Activated B cell treated with CpG ODN at 0.5 μM for 24 hours (primary cell): ENCODE data around the gene CREBL2. TPM values are rescaled to one million over a fixed set of nuclear protein-coding genes. Genes with fewer than 3 reads are reported as not detected.

ENCODE experiments used
- ATAC-seq: fragments of 200-7000 bp; cut with Tn5 transposase; one replicate; pipeline ENCODE4 v1.10.0; 2021; ENCODE audit warnings: low read depth, mild to moderate bottlenecking, moderate library complexity
- CTCF ChIA-PET: fragments of 350-600 bp; sonication (Branson Sonifier 250); formaldehyde crosslinking; loops from one replicate; lab custom pipeline; 2021; ENCODE audit warnings: antibody characterized with exemption; lab: Charles Lee
- POLR2A ChIA-PET: fragments of 350-600 bp; sonication (Branson Sonifier 250); formaldehyde crosslinking; loops from one replicate; lab custom pipeline; 2021; ENCODE audit warnings: antibody characterized with exemption; lab: Charles Lee
- DNase-seq: peaks from one replicate; pipeline ENCODE4 v3.0.0; 2022
- H3K27ac Mint-ChIP-seq: one replicate; pipeline ENCODE4 v1.8.0; 2020; ENCODE audit warnings: mixed read lengths
- H3K27me3 Mint-ChIP-seq: one replicate; pipeline ENCODE4 v1.8.0; 2021; ENCODE audit warnings: mixed read lengths
- H3K36me3 Mint-ChIP-seq: one replicate; pipeline ENCODE4 v1.8.0; 2021; ENCODE audit warnings: low read depth, mixed read lengths
- H3K4me1 Mint-ChIP-seq: one replicate; pipeline ENCODE4 v1.8.0; 2021; ENCODE audit warnings: mixed read lengths
- H3K4me3 Mint-ChIP-seq: one replicate; pipeline ENCODE4 v1.8.0; 2020; ENCODE audit warnings: mild to moderate bottlenecking, mixed read lengths
- H3K9me3 Mint-ChIP-seq: one replicate; pipeline ENCODE4 v1.8.0; 2020; ENCODE audit warnings: mixed read lengths
- intact Hi-C: fragments of 100-400 bp; cut with micrococcal nuclease; formaldehyde crosslinking; loops from one replicate; pipeline ENCODE4 v1.15.1; 2024
- total RNA-seq: library from RNA; stranded (reverse); gene quantifications from 2 replicates; pipeline ENCODE4 v1.2.3, GENCODE V29; 2022
- TF ChIP-seq, protein P1 (sequence below): fragments of 200-600 bp; IDR thresholded peaks from one replicate; pipeline ENCODE4 v1.8.0; 2022; ENCODE audit warnings: antibody characterized with exemption, mild to moderate bottlenecking

Gene CREBL2
- total RNA-seq, 1 donor from 2014 or later = 10.1 TPM

- POLR2A ChIA-PET = no interaction called here
- DNase-seq (no peak), ATAC-seq (no peak)
- Mint-ChIP-seq H3K27me3 (no peaks in the 10 kb centered on the region), H3K36me3 (peaks cover 17% of the 10 kb centered on the region), H3K4me1 (peaks cover 21% of the 10 kb centered on the region), H3K4me3 (no peak overlapping the region), H3K9me3 (peaks cover 3% of the 10 kb centered on the region), H3K27ac (no peak overlapping the region)
- CTCF ChIA-PET = interaction anchor here (0.9 kb wide), 1 partner anchor 249 kb away, joined by 3 read pairs; no protein-coding TSS in a partner anchor
- TF ChIP-seq, protein P1, sequence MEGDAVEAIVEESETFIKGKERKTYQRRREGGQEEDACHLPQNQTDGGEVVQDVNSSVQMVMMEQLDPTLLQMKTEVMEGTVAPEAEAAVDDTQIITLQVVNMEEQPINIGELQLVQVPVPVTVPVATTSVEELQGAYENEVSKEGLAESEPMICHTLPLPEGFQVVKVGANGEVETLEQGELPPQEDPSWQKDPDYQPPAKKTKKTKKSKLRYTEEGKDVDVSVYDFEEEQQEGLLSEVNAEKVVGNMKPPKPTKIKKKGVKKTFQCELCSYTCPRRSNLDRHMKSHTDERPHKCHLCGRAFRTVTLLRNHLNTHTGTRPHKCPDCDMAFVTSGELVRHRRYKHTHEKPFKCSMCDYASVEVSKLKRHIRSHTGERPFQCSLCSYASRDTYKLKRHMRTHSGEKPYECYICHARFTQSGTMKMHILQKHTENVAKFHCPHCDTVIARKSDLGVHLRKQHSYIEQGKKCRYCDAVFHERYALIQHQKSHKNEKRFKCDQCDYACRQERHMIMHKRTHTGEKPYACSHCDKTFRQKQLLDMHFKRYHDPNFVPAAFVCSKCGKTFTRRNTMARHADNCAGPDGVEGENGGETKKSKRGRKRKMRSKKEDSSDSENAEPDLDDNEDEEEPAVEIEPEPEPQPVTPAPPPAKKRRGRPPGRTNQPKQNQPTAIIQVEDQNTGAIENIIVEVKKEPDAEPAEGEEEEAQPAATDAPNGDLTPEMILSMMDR = no peak
- intact Hi-C loops = no loop called here
Observed at GRCh38 chr12:12626471-12626870, 14.8 kb downstream of the CREBL2 start.

GRCh38 chr12:12627308-12627827 lies 15.7 kb downstream of the CREBL2 start:
- intact Hi-C loops = no loop called here
- Mint-ChIP-seq H3K36me3 (peaks cover 17% of the 10 kb centered on the region), H3K27me3 (no peaks in the 10 kb centered on the region), H3K9me3 (peaks cover 3% of the 10 kb centered on the region), H3K4me1 (peaks cover 14% of the 10 kb centered on the region), H3K27ac (no peak overlapping the region), H3K4me3 (no peak overlapping the region)
- ATAC-seq (no peak), DNase-seq (no peak)
- POLR2A ChIA-PET = no interaction called here
- TF ChIP-seq, protein P1 = no peak
- CTCF ChIA-PET = interaction anchor here (0.9 kb wide), 1 partner anchor 250 kb away, joined by 3 read pairs; no protein-coding TSS in a partner anchor

DNA sequence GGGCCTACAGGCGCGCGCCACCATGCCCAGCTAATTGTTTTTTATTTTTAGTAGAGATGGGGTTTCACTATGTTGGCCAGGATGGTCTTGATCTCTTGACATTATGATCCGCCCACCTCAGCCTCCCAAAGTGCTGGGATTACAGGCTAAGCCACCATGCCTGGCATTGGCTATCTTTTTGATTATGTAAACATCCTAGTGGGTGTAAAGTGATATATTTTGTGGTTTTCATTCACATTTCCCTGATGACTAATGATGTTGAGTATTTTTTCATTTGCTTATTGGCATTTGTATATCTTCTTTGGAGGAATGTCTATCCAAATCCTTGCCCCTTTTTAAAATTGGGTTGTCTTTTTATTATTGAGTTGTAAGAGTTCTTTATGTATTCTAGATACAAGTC lies 16.3 kb downstream of the CREBL2 start:
- ChIA-PET CTCF (no interaction called here), POLR2A (no interaction called here)
- Mint-ChIP-seq H3K9me3 (peaks cover 3% of the 10 kb centered on the region), H3K4me3 (no peak overlapping the region), H3K27me3 (no peaks in the 10 kb centered on the region), H3K36me3 (peaks cover 17% of the 10 kb centered on the region), H3K27ac (no peak overlapping the region), H3K4me1 (peaks cover 10% of the 10 kb centered on the region)
- DNase-seq = no peak
- intact Hi-C loops = no loop called here
- no peak for ATAC-seq
- TF ChIP-seq, protein P1 = no peak

DNA sequence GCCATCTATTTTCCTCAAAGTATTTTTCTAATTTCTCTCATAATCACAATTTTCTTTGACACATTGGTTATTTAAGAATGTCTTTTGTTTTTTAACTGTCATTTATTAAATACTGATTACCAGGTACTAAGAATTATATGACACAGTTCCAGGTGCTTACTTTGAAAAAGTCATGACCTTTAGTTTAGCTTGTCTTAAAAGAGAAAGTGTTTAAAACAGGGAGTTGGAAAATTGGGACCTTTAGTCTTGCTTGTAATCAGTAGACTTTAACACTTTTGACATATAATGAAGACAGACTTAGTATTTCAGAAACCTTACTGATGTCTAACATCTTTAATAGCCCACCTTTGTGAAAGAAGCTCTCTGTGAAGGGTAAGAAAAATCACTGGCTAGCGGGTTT lies 19.2 kb downstream of the CREBL2 start:
- TF ChIP-seq, protein P1 = no peak
- POLR2A ChIA-PET = interaction anchor here (0.6 kb wide), 1 partner anchor 36 kb away, joined by 3 read pairs; no protein-coding TSS in a partner anchor
- ATAC-seq = no peak
- CTCF ChIA-PET = interaction anchor here (1.3 to 2.4 kb wide), 2 partner anchors 15 to 106 kb away, joined by 4 to 8 read pairs; no protein-coding TSS in a partner anchor
- Mint-ChIP-seq H3K4me3 (no peak overlapping the region), H3K27ac (no peak overlapping the region), H3K9me3 (no peaks in the 10 kb centered on the region), H3K36me3 (peaks cover 10% of the 10 kb centered on the region), H3K4me1 (peaks cover 10% of the 10 kb centered on the region), H3K27me3 (no peaks in the 10 kb centered on the region)
- intact Hi-C loops = loop anchor here (2.0 kb wide), 1 partner anchor 18 kb away; no protein-coding TSS in a partner anchor
- no peak for DNase-seq

GRCh38 chr12:12635651-12636050 lies 24.0 kb downstream of the CREBL2 start:
- ATAC-seq (no peak), DNase-seq (no peak)
- Mint-ChIP-seq H3K9me3 (peaks cover 5% of the 10 kb centered on the region), H3K27ac (no peak overlapping the region), H3K27me3 (no peaks in the 10 kb centered on the region), H3K36me3 (peaks cover 46% of the 10 kb centered on the region), H3K4me1 (peaks cover 9% of the 10 kb centered on the region), H3K4me3 (no peak overlapping the region)
- TF ChIP-seq, protein P1 = no peak
- ChIA-PET CTCF (interaction anchor here (1.8 kb wide), 1 partner anchor 101 kb away, joined by 6 read pairs; no protein-coding TSS in a partner anchor), POLR2A (no interaction called here)
- intact Hi-C loops = no loop called here
